HG03460 (cell line): ENCODE results near the gene UNC13A.

Source experiments
- ATAC-seq: cut with Tn5 transposase; IDR thresholded peaks from one replicate; pipeline ENCODE4 v1.9.1; 2021; ENCODE audit not compliant: unreplicated experiment

Gene UNC13A

DNA sequence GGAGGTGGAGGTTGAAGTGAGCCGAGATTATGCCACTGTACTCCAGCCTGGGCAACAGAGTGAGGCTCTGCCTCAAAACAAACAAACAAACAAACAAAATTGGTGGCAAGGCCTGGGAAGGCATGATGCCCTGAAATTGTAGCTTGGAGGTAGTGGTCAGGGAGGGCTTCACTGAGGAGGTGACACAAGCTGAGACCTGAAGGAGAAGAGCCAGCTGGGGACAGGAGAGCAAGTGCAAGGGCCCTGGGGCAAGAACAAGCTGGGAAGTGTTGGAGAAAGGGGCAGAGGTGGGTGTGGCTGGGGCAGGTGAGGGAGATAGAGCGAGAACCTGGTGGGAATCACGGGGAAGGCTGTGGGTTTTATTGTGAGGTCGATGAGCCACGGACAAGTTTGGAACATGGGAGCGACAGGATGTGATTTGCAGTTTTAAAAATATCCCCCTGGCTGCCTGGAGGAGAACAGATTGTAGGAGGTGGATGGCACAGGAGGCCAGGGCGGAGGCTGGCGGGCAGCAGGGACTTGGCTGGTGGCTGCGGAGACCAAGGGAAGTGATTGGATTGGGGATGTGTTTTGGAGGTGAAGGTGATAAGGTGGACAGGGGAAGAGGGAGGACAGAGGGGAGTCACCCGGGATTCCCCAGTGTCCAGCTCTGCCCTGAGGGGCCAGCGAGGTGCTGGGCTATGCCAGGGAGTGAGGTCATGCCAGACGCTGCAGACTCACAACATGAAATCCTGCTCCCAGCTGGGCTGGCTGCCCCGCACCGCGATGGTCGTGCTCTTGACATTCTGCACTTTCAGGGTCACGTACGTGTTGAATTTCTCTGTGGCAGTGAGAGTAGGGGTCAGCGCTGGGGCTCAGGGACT lies 14.0 kb downstream of the UNC13A start:
- no peak for ATAC-seq

- no peak for ATAC-seq
Measured at GRCh38 chr19:17671906-17672305, 16.2 kb downstream of the UNC13A start.

- ATAC-seq = no peak
Measured at GRCh38 chr19:17669419-17669818, 18.7 kb downstream of the UNC13A start.

DNA sequence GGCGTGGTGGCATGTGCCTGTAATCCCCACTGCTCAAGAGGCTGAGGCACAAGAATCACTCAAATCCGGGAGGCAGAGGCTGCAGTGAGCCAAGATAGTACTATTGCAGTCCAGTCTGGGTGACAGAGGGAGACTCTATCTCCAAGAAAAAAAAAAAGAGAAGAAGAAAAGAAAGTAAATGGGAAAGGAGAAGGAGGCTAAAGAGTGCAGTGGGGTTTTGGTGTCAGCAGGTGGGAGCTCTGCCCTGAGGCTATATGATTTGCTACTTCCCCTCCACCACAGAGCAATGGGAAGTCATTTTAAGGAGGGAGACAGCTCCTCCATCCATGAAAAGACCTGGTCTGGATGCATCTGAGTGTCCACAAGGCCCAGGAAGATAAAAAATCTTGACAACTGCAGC lies 23.1 kb downstream of the UNC13A start:
- no peak for ATAC-seq

- ATAC-seq = no peak
Measured at GRCh38 chr19:17659996-17660395, 28.2 kb downstream of the UNC13A start.

DNA sequence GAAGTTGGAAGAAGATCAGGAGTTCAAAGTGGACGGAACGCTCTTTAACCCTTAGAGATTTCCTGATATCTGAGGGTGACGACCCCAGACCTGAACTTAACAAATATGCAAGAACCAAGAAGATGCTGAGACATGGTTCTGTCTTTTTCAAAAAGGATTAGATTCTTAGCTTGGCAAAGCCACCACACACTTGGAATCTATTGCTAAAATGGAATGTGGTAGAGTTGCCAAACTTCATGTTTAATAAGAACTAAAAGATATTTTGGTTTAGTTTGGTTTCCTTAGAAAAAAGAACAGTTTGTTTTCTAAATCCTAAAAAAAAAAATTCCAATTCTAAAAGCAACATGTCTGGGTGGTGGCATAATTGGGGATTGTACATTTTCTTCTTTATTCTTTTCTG lies 29.5 kb downstream of the UNC13A start:
- ATAC-seq = no peak

DNA sequence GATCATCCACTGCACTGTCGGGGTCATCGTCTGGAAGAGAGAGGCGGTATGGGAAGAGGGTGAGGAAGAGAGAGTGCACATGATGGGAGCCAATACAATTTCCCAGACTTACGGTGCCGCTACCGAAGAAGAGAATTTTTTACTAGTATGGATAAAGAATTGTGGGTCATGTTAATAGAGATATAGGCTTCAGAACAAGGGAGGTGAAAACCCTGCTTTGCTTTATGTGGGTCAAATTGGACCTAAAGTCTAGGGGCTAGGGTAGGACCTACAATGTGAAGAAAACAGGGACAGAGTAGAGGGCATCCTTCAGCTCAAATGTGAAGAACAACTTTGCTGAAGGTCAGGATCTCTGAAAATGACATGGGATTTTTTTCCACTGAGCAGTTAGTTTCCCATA lies 29.9 kb downstream of the UNC13A start:
- ATAC-seq = no peak

DNA sequence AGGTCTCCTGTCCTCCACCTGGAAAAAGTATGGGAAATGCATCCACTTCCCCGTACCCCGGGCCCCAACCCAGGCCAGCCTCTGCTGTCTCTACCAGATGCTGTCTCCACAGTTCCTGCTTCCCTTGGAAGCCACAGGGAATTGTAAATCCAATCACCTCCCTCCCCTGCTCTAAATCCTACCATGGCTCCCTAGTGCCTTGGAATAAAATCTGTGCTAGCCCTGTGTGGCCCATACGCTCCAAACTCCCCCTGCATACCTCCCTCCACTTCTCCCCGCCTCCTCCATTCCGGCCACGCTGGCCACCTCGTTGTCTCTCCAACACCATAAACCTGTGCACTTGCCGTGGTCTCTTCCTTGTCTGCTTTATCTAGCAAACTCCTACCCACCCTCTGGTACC lies 31.2 kb downstream of the UNC13A start:
- no peak for ATAC-seq

- ATAC-seq = no peak
Measured at GRCh38 chr19:17655751-17656472, 32.2 kb downstream of the UNC13A start.

- no peak for ATAC-seq
Measured at GRCh38 chr19:17654993-17655392, 33.2 kb downstream of the UNC13A start.

- no peak for ATAC-seq
Measured at GRCh38 chr19:17652627-17653026, 35.5 kb downstream of the UNC13A start.

GRCh38 chr19:17648786-17649185 lies 39.4 kb downstream of the UNC13A start:
- no peak for ATAC-seq

DNA sequence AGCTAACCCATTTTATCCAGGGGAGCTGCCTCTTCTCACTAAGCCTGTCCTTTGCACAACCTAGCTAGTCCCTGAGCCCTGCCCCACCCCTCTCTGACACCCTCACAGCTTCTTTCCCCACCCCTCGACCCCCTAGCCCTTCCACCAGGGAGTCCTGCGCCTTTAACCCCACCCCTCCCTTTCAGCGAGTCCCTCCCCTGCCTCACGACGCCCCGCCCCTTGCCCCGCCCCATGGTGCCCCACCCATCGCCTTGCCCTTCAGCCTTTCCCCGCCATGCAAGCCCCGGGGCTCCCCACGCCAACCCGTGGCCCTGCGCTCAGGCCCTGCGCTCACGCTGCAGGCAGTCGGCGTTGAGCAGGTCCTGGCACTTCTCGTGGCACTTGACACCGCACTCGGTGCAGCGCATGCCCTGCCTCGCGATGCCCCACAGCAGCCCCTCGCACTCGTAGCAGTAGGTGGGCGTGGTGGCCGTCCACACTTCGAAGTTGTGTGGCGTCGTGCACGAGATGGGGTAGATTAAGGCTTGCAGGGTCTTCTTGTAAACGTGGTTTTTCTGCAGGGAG lies 40.0 kb downstream of the UNC13A start:
- ATAC-seq = no peak

DNA sequence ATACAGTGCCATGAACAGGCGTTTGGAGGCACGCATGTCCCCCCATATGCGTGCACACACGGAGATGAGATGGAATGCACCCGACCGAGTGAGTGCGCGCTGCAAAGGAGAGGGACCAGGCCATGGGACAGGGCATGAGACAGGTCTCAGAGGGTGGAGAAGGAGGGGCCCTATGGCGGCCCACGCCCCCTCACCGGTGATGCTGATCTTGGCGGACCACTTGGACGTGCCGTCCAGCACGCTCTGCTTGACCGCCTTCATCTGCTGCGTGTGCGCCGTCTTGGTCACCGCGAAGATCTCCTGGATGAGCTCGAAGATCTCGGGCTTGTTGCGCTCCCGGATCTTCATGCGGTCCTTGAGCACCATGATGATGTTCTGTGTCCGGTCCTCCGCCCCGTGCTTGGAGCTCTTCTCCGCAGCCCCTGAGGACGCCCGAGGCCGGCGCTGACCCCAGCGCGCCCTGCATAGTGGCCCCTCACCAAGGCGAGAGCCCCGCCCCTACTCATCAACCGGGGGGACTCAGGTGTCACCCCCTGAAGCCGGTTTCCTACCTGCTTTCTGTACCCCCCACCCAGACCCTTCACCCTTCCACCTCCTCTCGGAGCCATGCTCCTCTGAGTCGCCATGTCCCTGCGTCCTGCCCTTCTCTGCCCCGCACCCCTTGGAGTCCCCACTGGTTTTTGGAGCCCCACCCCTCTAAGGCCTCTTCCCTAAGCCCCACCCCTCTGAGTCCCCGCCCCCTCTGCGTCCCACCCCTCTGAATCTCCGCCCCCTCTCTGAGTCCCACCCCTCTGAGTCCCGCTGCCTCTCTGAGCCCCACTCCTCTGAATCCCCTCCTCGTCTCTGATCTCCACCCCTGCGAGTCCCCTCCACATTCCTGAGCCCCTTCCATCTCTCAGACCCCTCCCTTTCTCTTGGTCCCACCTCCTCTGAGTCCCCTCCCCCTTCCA lies 40.8 kb downstream of the UNC13A start:
- ATAC-seq = no peak

DNA sequence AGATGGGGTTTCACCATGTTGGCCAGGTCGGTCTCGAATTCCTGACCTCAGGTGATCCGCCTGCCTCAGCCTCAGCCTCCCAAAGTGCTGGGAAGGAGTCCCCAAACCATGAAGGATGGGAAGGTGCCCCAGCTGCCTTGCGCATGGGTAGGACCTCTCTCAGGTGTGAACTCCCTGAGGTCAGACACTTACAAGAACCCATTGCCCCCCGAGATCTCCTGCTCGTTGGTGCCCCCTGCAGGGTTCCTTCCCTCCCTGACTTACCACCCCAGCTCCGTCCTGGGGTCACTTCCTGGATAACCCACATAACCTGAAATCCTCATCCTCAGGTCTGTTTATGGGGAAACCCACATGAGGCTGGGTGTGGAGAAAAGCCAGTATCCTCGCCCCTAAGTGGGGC lies 41.7 kb downstream of the UNC13A start:
- no peak for ATAC-seq

- no peak for ATAC-seq
Measured at GRCh38 chr19:17645339-17645963, 42.7 kb downstream of the UNC13A start.

- ATAC-seq = no peak
Measured at GRCh38 chr19:17642656-17643055, 45.5 kb downstream of the UNC13A start.

GRCh38 chr19:17641846-17642245 lies 46.3 kb downstream of the UNC13A start:
- no peak for ATAC-seq

- ATAC-seq = no peak
Measured at GRCh38 chr19:17641181-17641580, 47.0 kb downstream of the UNC13A start.

GRCh38 chr19:17633700-17634099 lies 54.5 kb downstream of the UNC13A start:
- ATAC-seq = no peak
